Hepatocyte (in vitro differentiated cells): Measurements from ENCODE around the gene HNRNPLL.

ENCODE experiments used
- EZH2 ChIP-seq: fragments of 200-600 bp; sonication (generic); IDR thresholded peaks from 2 replicates; pipeline ENCODE4 v1.6.1; 2016; ENCODE audit warnings: antibody characterized with exemption, mild to moderate bottlenecking, borderline replicate concordance
- TF ChIP-seq, protein P1 (sequence below): fragments of 200-600 bp; sonication (generic); IDR thresholded peaks from 2 replicates; pipeline ENCODE4 v1.5.1; 2016; ENCODE audit warnings: antibody characterized with exemption, mild to moderate bottlenecking; ENCODE audit not compliant: poor library complexity

DNA sequence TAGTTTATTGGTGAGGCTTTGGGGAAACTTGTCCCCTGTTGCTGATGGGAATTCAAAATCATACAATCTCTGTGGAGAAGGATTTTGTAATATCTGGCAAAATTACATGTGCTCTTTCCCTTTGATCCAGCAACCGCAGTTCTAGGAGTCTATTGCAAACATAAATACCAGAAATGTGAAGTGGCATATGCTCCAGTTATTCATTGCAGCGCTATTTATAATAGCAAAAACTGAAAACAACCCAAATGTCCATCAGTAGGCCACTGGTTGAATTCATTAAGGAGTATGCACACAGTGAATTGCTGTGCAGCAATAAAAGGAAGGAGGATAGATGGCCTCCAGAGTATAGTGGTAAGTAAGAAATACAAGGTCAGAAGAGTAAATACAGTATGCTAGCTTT, 76.5 kb downstream of the HNRNPLL start:
- TF ChIP-seq EZH2, result no peak
- TF ChIP-seq, protein P1, sequence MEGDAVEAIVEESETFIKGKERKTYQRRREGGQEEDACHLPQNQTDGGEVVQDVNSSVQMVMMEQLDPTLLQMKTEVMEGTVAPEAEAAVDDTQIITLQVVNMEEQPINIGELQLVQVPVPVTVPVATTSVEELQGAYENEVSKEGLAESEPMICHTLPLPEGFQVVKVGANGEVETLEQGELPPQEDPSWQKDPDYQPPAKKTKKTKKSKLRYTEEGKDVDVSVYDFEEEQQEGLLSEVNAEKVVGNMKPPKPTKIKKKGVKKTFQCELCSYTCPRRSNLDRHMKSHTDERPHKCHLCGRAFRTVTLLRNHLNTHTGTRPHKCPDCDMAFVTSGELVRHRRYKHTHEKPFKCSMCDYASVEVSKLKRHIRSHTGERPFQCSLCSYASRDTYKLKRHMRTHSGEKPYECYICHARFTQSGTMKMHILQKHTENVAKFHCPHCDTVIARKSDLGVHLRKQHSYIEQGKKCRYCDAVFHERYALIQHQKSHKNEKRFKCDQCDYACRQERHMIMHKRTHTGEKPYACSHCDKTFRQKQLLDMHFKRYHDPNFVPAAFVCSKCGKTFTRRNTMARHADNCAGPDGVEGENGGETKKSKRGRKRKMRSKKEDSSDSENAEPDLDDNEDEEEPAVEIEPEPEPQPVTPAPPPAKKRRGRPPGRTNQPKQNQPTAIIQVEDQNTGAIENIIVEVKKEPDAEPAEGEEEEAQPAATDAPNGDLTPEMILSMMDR, result no peak
